HG02798 (cell line): ENCODE data around the gene PLXNC1.
A peak's percentile ranks its signal among the peaks of the same experiment; 100 is the strongest.

Source experiments
- ATAC-seq: cut with Tn5 transposase; IDR thresholded peaks from one replicate; pipeline ENCODE4 v1.9.1; 2021; ENCODE audit warnings: mild to moderate bottlenecking; ENCODE audit not compliant: unreplicated experiment, poor library complexity

The PLXNC1 gene

DNA sequence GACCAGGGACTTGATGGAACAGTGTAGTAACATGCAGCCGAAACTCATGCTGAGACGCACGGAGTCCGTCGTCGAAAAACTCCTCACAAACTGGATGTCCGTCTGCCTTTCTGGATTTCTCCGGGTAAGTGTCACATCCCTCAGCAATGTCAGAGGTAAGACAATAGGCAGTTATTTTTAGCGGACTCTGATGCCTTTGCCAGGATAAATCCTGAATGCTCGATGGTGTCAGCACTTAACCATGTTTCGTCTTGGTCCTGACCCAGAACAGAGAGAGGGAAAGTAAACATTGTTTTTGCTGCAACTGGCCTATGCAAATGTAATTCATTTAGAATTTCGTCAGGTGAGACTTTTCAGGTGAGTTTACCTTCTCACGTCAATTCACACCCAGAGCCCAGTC is 112.3 kb downstream of the PLXNC1 start:
- no peak for ATAC-seq

DNA sequence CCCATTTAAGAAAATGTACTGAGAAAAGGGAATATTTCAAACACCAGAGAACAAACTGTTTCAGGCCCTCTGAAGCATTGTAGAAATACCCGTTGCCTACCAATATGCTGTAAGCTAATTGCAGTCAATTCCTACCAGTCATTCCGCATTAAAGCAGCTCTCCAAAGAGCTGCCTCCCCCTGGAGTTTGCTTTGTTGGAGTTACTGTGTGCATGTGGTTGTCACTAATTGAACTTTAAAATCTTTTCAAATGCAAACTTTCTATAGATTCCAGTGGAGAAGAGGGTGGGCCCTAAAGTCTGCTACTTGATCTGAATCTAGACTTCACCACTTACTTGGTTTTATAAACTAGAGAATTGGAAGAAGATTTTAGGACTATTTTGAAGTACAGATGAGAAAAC is 112.7 kb downstream of the PLXNC1 start:
- no peak for ATAC-seq

DNA sequence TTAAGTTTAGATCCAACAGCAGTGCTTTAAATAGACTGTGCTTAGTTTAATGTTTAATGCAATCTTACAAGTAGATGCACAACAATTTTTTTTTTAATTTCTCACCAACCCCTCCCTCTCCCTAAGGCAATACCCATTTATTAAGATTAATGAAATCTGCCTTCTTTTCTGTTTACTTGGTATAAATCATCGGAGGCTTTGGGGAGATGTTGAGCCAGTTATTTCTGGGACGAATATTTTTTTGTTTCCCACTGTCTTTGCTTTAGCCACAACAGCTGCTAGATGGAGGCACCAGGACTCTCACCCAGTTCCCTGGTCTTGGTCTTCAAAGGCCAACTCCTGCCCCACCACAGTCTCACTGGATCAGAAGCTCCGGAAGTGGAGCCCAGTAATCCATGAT is 113.4 kb downstream of the PLXNC1 start:
- ATAC-seq: no peak

DNA sequence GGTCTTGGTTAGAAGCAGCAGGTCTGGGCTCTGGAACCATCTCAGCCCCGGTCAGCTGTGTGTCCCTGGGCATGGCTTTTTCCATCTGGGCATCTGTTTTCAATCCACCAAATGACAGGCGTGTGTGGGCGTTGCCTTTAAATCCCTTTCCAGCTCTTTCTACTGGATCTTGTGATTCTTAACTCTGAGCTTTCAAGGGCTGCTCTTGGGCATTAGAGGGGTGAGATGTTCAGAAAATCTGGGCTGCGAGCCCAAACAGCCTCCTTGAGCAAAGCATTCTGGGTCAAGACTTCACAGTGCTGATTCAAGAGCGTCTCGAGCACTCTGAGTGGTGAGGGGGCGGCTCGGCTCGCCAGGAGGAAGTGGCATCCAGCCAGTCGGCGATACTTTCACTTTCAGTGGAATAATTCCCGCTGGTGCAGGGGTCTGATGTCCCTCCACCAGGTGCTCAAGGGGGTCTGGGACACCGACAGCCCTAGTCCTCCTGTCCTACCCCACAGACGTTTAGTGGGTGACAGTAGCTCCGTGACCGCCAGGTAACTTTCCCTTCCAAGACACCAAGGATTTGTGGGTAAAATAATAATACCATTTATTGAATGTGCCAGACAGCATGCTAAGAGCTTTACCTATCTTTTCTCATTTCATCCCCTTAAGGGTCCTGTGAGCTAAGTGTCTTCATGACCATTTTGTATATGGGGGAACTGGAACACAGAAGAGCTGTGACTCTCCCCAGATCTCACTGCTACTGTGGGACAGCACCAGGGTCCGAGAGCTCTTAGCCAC is 114.0 kb downstream of the PLXNC1 start:
- peak; percentile 39 for ATAC-seq

DNA sequence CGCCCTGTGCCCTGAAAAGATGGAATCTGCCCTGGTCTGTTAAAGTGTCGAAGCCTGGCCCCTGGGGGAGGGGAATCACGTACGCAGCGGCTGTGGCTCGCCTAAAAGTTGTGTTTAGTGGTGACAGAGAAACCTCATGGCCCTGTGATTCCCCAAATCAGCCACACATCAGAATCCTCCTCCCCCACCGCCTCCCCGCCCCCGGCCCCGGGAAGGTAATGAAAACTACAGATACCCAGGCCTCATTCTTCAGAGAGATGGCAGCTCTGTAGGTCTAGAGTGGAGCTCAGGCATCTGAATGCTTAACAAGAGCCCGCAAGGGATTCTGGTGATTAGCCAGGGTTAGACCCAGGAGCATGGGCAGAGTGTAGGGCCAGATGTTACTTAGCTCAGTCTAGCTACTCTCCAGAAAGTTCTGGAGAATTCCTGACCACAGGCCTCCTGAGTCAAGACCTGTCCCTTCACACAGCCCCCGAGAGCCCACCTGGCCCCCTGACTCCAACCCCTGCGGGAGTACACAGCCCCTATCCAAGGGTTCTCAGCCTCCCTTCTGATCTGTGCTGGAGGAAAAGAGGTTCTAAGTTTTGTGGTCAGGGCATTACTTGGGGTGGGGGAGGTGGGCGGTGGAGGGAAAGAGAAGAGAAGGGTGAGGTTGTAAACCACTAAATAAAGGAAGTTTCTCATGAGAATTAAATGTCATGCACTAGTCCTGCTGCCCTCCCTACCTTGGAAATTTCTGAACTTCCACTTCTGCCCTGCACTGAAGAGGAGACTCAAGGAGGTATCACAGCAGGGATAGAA is 114.8 kb downstream of the PLXNC1 start:
- peak; percentile 43 for ATAC-seq

GRCh38 chr12:94263905-94264561 is 115.7 kb downstream of the PLXNC1 start:
- no peak for ATAC-seq

- no peak for ATAC-seq
Measured at GRCh38 chr12:94264736-94265485, 116.5 kb downstream of the PLXNC1 start.

GRCh38 chr12:94265539-94265938 is 117.2 kb downstream of the PLXNC1 start:
- ATAC-seq: no peak

GRCh38 chr12:94265966-94266745 is 117.8 kb downstream of the PLXNC1 start:
- no peak for ATAC-seq

- no peak for ATAC-seq
Measured at GRCh38 chr12:94266796-94267536, 118.6 kb downstream of the PLXNC1 start.

DNA sequence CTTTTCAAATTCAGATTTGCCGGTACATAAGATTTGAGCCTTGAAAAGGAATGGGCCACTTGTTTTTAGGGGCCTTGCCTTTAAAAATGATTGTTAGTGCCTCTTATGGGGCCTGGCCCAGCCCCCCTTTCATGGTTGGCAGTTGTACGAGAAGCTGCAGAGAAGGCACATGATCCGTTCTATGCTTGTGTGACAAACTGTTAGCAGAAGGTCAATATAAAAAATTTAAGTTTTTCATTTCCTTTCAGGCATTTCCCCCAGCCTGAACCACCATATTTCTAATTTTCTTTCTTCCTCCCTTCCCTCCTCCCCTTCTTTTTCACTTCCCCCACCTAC is 119.1 kb downstream of the PLXNC1 start:
- ATAC-seq: no peak

GRCh38 chr12:94267921-94268471 is 119.6 kb downstream of the PLXNC1 start:
- ATAC-seq: no peak

DNA sequence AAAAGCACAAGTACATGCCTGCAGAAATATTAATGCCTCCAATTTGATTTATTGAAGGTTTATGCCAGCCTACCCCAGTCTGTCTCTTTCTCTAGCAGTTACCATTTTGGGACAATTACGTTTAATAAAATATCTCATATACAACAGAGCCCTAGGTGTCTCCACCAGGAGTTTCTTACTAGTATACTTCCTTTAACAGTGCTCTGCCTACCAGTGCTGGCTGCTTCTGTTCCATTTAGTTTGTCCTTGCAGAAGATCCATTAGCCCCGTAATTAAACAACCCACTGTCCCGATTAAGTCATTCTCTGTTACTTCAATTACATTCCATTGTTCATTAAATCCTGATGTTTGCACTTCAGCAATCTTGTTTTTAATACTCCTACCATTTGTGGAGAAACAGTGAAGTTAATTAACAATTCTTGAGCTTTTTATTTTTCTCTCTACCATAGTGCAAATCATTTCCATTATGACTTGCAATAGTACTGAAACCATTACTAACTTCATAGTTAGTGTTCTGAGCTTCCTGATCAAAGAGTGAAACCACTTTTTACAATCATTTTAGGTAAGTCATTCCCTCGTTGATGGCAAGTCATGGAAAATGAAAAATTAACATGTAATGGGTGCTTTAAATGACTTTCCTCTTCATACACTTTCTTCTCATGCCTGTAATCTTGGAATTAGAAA is 121.1 kb downstream of the PLXNC1 start:
- peak; percentile 35 for ATAC-seq

DNA sequence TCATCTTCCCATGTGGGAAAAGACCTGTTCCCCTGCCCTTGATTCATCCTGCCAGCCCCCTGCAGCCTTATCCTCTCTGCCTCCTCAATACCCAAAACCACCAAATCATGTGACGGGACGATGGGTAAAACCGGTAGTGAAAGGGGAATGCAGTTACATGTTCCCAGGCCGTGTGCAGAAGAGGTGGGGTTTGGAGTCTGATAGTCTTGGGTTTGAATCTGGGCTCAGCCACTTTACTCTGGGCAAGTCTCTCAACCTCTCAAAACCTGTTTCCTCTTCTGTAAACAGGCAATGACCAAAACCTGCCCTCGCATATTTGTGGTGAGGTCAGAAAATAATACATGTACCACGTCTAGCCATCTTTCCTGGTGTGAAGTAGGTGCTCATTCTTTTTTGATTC is 123.0 kb downstream of the PLXNC1 start:
- ATAC-seq: no peak

DNA sequence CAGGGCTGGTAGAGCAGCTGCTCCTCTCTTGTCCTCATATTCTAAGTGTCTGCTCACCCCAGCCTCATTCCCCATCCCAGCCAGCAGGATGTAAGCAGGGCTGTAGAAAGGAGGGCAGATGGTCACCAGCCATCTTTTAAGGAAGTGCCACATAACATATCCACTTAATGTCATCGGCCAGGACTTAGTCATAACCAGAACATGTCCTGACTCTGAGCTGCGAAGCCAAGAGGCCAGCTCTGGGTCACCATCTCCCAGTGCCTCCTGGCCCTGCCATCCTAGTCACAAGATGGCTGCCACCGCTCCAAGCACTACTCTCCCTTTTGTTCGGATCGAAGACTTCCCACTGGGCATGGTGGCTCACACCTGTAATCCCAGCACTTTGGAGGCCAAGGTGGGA is 123.9 kb downstream of the PLXNC1 start:
- ATAC-seq: no peak

DNA sequence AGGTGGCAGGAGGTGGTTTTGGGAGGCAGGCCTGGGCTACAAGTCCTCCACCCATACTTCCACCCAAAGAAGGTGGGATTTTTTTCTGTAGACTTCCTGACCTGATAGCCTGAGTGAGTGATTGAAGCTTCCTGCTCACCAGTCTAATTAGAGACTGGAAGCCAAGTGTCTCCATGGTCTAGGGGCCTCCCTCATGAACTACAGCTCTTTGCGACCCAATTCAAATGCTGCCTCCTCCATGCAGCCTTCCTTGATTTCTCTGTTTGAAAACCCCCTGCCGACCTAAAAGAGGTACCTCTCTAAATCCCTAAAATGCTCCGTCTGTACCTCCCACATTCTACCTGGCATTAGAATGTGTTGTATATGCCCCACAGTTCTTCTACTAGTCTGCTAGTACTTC is 124.9 kb downstream of the PLXNC1 start:
- ATAC-seq: no peak

DNA sequence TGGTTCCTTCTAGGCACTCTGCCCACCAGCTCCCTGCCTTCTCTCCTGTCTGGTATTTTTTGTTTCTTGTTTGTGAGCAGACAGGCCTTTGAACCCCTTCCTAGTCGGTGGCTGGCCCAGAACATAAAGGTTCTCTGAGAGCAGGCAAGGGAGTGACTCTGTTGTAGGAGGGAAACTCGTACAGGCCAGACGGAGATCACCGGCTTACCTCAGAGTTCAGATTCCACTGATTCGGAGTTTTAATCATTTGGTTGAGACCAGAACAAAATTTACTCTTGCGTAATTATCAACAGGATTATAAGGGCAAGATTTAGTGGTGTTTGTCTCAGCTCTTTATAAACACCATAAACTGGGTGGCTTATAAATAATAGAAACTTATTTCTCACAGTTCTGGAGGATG is 128.3 kb downstream of the PLXNC1 start:
- ATAC-seq: no peak

- no peak for ATAC-seq
Measured at GRCh38 chr12:94277426-94278000, 129.1 kb downstream of the PLXNC1 start.
